Stimulated activated CD8-positive, alpha-beta memory T cell treated with anti-CD3 and anti-CD28 coated beads, Interleukin-2, amount 100 ng/mL, for 1 hour (primary cell): Measurements from ENCODE around the gene ZMPSTE24.

Experiments
- DNase-seq, 2 donors: peaks; one replicate each; pipeline ENCODE4 v3.0.0-alpha.2; 2020; ENCODE audit warnings: low read depth in 2 of 2

ZMPSTE24 gene

DNA sequence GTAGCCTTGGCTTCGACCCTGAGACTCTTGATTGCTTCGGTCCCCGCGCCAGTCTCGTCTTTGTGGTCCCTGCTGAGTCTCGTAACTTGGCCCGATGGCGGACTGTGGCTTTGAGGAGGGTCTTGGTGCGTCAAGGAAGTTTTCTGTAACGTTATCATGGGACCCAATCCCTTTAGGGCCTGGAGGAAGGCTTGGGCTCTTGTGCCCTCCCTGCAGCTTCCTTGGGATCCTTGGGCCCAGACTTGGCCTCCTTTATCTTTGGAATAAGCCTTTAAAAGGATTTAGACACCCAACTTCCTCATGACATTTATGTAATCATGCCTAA lies 371 bp downstream of the ZMPSTE24 start:
- DNase-seq = no peak

DNA sequence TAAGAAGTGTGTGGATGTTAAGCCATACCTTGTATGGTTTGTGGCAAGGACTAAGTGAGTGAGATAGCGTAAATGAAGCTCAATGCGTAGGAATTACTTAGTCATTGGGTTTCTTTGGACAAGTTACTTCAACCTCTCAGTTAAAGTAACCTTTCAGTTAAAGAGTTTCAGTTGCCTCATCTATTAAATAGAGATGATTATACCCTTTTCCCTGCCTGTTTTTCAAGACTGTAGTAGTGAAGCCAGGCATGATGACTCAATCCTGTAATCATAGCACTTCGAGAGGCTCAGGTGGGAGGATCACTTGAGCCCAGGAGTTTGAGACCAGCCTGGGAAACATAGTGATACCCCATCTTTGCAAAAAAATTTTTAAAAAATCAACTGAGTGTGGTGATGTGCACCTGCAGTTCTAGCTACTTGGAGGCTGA lies 6.3 kb downstream of the ZMPSTE24 start:
- no peak for DNase-seq

DNA sequence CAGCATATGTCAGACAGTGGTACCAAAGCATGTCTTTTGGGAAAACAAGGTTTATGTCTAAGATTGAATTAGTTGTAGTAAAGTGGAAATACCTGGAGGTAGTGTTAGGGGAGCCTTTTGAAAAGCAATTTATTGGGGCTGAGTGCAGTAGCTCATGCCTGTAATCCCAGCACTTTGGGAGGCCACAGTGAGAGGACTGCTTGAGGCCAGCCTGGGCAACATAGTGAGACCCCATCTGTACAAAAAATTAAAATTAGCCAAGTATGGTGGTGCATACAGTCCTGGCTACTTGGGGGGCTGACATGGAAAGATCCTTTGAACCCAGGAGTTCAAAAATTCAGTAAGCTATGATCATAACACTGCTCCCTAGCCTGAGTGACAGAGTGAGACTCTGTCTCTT lies 7.3 kb downstream of the ZMPSTE24 start:
- DNase-seq = no peak

DNA sequence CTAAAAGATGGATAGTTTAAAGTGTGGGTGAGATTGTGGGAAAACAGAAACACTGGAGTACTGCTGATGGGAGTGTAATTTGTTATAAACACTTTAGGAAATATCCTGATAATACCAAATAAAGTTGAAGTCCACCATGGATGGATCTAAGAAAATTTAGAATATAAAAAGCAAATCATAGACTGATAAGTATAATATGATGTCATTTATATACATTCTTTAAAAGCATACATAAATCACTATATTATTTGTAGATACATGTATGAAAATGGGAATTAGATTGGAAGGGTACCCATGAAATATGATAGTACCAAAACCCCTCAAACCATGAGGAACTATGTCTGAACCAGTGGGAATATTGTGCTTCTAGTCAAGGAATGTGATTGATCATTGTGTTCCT lies 7.9 kb downstream of the ZMPSTE24 start:
- DNase-seq = no peak

DNA sequence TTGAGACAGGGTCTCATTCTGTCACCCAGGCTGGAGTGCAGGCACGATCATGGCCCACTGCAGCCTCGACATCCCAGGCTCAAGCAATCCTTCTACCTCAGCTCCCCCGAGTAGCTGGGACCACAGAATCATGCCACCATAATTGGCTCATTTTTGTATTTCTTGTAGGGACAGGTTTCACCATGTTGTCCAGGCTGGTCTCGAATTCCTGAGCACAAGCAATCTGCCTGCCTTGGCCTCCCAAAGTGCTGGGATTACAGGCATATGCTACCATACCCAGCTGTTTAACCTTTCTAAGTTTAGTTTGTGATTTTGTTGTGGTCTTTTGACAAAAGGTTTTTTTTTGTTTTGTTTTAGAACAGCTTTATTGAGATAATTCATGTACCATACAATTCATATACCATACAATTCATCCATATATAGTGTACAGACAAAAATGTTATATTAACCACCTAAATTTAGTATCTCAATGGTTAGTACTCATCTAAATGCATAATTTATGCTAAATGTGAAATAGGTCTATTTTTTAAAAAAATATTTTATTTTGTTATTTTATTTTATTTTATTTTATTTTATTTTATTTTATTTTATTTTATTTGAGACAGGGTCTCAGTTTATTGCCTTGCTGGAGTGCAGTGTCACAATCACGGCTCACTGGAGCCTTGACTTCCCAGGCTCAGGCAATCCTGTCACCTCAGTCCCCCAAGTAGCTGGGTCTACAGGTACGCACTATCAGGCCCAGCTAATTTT lies 8.9 kb downstream of the ZMPSTE24 start:
- no peak for DNase-seq

DNA sequence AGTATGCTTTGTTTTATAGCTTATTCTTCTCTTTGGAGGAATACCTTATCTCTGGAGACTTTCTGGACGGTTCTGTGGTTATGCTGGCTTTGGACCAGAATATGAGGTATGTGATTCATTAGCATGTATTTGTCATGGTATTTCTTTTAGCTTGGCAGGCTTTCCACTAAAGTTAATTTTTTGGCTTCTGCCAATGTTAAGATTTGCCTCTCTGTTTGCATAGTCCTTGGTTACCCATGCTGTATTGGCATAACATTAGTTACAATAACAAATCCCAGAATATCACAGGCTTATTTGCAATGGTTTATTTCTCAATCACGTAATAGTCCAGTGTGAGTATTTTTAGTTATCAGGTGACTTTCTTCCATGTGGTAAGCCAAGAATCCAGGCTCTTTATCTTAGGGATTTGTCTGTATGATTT lies 9.7 kb downstream of the ZMPSTE24 start:
- DNase-seq = no peak

DNA sequence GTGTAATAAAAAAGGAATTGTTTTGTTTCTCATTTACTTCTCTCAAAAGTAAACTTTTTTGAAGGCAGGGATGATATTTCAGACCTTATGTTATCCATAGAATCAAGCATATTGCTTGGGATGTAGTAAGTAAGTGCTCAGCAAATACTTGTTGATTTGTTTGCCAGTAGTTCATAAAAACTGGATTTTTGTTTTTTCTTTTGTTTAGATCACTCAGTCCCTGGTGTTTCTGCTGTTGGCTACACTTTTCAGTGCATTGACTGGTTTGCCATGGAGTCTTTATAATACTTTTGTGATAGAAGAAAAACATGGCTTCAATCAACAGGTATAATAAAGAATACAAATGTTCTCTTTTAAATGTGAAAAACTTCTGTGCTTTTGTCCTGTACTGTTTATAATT lies 10.2 kb downstream of the ZMPSTE24 start:
- DNase-seq = no peak

DNA sequence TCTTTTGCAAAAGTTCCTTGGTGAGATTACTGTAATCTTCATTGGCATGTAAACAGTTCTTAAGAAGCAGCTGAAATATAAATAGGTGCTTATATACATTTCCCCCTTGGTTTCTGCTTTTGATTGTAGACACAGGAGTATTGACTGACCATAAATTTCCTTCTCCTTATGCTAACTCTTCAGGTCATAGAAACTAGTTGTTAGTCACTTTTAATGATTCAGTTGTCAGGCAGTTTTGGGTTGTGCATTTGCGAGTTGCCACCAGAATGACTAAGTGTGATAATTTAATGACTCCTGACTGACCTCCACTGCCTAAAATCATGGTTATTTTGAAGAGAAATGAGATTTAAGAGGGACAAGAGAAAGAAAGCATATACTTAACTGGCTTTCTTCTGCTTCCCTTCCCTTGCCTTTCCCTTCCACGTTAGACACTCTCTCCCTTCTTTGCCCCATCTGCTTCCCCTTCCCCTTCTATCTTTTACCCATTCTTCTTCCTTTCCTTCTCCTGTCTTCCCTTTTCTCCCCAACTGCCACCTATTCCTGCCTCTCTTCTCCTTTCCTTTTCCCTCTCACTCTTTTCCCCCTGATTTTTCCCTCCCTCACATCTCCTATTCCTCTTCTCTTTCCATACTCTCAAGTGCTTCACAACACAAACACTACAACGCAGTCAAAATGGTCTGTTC lies 12.3 kb downstream of the ZMPSTE24 start:
- DNase-seq = no peak

DNA sequence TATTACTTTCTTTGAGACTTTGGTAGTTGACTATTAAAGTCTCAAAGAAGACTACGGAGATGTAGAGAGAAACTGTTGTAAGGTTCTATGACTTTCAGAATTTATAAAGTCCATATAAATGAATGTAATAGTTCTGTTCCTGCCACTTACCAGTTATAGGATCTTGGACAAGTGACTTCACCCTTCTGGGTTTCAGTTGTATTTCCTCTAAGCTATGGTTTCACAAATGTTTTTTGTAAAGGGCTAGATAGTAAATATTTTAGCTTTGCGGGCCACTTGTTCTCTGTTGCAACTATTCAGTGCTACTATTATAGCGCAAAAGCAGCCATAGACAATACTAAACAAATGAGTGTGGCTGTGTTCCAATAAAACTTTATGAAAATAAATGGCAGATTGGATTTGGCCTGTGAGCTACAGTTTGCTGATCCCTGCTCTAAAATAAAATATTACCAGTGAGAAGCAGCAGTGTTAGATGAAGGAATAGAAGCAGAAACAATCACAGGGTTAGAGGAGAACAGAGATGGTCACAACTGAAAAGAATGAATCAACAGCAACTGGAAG lies 14.7 kb downstream of the ZMPSTE24 start:
- DNase-seq = no peak

DNA sequence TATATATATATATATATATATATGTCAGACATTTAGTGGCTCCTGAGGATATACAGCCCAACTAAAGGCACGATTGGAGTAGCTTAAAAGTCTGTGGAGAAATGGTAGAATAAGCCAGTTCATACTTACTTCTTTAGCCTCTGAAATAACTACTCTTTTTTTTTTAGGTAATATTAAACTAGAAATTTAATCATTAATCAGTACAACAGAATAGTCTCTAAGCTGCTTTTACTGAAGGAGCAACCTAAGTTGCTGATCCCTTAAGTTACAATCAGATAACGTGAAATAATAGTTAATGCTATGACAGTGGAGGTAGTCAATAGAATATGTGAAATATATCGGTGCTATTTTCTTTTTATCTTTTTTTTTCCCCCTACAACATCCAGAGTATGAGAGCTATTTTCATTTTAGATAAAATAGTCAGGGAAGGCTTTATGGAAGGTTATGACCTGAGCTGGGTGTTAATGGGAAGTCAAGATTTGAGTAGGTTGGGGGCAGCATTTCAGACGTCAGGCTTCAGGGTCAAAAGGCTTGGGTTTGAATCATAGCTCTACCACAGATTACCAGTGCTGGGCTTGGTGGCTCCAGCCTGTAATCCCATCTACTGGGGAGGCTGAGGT lies 15.6 kb downstream of the ZMPSTE24 start:
- DNase-seq = no peak

DNA sequence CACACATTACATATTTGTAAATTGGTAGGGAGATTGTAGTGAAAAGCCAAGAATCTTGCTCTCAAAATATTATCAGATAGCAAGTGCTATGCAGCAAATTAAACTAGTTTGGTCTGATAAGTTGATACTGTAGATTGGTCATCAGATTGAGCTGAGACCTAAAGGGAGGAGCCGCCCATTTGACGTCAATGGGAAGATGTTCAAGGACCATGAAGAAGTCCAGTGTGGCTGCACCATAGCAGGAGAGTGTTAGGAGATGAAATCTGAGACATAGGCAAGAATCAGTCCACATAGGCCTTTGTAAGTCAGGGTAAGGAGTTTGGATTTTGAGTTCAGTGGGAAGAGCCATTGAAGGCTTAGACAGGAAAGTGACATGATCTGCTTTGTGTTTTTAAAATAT lies 16.3 kb downstream of the ZMPSTE24 start:
- DNase-seq = no peak

DNA sequence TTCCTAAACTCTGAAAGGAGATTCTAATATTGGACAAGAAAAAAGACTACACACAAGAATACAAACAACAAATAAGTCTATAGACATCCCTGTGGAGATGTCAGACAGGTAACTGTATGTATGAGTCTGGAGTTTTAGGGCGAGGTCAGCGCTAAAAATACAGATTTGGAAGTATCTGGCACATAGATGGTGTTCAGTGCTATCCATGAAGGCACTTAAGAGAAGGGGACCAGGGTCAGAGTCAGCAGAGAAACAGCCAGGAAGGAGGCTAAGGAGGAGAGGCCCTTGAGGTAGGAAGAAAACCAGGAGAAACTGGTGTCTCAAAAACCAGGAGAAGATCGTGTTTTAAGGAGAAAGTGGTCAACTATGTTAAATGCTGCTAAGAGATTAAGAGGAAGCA lies 18.1 kb downstream of the ZMPSTE24 start:
- no peak for DNase-seq

DNA sequence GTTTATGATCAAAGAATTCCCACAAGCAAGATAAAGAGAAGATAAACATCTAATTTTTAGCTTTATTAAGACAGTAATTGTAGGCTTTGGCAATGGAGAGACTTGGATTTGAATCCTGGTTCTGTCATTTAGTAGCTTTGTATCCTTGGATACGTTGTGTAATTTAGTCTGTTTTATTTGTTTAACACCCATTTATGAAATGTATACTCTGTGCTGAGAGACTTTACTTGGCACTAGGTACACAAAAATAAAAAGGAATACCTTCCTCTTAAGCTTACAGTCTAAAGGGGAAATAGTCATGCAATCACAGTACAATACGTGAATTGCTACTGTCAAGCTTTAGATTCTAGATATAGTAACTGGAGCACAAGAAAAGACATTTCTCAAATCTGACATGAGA lies 23.8 kb downstream of the ZMPSTE24 start:
- DNase-seq = no peak

DNA sequence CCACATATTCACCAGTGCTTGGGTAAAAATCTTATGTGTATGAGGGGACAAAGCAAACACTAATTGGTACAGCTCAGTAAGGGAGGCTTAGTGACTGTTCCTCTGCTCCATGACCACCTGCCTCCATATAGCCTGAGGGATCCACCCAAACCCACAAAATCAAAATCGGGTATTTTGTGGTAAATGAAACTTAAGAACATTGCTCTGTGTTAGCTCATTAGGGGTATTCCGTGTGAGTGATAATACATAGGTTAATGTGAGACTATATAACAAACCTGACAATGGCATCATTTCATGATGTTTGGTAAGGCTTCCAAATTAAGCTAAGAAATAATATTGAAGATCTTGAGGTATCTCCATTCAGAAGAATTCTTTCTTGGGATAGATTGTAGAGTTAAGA lies 33.3 kb downstream of the ZMPSTE24 start:
- no peak for DNase-seq

DNA sequence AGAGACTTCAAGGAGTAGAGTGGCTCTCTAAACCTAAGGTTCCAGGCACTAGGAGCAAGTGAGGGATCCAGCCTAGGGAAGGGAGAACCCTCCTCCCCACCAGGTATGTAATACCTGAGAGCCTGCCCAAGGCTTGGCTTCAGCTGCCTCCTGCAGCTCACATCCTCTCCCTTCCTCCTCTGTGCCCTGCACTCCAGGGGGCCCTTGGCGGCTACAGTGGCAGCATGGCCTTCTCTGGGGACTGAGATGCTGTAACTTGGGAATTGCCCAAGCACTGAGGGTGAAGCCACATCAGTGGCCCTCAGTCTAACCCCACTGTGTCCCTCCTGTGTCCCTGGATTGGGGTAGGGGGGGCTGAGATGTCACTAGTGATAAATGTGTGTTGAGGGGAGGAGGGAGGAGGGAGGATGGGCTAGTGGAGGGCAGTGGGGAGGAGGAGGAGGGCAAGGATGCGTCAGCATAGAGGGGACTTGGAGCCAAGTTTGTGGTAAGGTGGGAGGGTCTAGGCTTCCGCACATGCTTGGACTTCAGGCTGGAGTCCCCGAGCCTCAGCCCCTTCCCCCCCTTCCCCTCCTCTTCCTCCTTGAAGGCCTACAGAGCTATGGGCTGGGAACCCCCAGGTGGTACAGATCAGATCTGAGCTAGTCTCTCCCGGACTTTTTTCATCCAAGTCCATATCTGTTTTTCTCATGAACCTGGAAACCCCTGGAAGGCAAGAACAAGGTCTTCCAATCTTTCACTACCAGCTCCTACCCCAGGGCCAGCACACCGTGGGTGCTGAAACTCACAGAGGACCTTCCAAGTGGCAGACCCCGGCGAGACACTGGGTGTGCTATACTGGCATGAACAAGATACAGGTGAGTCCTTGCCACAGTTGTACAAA lies 41.6 kb downstream of the ZMPSTE24 start:
- no peak for DNase-seq

DNA sequence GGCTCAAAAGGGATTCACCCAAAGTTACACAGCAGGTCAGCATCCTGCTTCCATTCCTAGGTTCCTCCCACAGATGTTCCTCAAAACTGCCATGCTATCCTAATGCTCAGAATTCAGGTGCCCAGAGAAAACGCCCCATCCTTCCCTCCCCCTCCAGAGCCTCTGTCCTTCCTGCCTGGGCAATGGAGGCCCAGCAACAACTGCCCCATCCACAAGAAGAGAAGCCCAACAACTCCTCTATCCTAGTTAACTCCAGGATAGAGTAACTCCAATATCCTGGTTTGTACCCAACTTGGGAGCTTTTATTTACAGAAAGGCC lies 42.2 kb downstream of the ZMPSTE24 start:
- DNase-seq = no peak

DNA sequence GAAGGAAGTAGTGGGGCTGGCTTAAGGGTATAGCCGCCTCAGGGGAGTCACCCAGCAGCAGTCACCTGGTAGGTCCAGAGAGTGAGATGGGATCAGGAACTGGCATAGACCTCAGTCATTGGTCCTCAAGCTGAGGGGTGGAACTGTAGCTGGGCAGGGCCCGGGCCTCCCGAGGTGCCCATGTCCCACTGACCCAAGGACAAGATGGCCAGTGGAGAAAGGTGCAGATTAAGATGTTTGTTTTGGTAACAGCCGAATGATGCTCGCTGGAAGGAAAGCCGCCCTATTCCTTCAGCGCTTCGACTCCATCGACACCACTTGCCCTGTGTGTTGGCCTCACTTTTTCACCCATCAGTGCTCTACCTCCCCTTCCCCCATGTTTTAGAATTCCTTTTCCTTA lies 42.6 kb downstream of the ZMPSTE24 start:
- DNase-seq = no peak

DNA sequence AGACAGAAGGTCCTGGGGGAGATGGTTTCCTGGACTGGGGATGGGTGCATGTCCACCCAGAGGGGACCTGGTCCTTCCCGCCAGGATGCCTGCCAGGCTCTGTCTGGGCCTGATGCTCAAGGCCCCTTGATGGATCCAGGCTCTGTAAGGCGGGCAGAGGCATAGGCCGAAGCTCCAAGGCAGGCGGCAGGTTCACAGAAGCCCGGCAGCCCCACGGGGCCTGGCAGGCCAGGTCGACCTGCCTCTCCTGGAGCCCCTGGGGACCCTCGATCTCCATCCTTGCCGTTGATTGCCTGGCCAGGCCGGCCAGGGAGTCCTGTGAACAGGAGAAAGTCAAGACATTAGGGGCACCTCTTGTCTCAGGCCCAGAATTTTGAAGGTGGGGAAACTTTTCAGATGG lies 43.0 kb downstream of the ZMPSTE24 start:
- DNase-seq = no peak

DNA sequence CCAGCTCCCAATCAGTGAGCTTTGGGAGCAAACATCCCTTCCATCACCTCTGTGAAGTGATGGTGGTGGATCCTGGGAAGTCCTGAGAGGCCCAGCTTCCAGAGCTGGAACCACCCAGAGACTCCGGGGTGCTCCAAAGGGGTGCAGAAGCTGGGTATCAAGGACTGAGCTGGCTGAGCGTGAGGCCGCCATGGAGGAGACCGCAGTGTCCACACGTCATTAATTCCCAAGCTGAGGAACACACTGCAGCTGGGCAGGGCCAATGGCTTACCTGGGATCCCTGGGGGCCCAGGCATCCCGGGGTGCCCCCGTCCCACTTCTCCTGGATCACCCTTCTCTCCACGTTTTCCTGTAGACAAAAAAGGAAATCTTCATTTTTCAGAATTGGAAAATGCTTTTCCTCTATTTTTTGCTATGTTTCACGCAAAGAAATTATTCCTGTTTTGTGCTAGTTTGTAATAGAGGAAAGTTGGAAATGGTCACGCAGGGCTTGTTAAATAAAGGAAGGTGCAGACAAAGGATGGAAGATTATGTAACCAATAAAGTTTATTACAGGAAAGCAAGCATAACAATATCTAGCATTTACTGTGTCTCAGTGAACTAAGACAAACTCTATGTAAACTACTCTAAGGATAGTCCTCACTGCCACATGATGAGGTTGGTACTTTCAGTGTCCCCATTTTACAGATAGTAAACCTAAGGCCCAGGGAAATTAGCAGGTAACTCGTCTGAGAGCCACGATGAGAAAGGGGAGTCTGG lies 43.7 kb downstream of the ZMPSTE24 start:
- no peak for DNase-seq

DNA sequence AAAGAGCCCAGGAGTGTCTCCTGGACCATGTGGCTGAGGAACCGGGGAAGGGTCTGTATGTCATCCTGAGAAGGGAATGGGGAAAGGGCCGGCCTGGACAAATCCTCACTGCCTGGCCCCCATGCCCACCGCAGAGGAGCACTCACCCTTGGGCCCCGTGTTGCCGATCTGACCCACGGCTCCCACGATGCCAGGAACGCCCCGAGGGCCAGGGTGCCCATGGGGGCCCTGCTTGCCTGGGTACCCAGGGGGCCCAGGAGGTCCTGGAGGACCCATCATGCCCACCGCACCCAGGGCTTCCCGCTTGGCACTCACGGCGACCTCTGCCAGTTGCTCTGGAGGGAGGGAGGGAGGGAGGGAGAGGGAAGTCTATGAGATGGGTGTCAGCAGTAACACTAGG lies 44.4 kb downstream of the ZMPSTE24 start:
- DNase-seq = no peak

DNA sequence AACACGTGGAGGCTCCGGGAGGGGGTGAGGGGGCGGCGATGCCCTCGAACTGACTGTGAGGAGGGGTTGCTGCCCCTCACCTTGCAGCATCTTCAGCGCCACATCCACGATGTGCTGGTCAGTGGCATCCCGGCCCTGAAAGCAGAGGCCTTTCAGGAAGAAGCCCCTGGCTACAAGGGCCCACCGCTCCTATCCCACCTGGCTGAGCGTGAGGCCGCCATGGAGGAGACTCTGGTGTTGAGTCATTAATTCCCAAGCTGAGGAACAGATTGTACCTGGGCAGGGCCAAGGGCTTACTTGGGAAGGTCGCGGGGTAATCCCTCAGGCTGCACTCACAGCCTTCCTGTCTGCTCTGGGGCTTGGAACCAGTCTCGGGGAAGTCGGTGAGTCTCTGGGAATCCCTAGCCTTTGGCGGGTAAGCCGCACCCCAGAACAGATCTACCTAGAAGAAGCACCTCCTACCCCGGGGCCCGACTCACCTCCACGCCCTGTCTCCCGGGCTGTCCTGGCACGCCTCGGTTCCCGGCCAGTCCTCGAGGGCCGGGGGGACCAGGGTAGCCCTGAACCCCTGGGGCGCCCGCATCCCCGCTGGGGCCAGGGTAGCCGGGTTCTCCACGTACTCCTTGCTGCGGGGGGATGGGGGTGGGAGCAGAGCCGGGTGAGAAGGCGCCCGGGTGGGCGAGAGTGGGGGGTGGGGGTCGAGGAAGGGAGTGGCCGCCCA lies 45.2 kb downstream of the ZMPSTE24 start:
- no peak for DNase-seq
